ENCODE results near the gene SMC3.

DNA sequence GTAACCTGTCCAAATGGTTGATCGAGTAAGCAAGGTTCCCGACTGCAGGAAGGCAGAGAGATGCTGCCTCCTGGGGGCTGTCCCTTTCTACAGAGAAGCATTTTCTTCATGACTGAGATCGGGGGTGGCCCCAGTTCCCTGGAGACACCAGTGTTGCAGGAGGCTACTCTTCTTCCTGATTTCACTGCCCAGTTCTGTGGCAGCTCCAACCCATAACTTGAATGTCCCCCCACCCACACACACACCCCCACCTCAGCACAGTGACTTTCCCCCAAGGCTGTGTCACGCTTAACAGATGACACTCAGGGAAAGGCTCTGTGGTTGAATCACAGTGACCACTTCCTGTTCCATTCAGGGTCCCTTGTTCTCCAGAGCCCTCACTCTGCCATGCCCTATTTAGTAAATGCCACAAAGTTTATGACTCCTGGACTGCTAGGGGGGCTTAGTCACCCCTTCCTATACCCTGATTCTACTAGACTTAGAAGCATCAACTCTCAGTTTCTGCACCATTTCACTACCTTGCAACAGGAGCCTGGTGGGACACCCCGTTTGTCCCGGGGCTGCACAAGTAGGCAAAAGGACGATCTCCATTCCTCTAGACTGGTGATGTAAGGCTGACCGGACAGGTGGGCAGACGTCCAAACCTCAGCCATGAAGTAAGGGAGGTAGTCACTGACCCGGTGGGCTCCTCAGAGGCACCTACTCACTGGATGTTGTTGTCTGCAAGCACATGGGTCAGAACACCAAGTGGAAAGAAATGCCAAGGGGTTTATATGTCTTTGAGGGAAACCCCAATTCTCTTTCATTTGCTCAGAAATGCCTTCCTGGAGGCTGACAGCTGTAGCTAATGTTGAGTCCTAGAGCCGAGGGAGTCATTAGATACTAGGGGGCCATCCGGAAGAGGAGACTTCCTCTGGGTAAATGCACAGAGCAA, 31.3 kb upstream of the SMC3 start:
- TF ChIP-seq CTCF (IDR thresholded peaks at IDR 0.05) (peak in 3 of 4 experiments; percentile 30 to 56 (median 37)), POLR2AphosphoS5 (IDR thresholded peaks at IDR 0.05) (no peak), POLR2A (IDR thresholded peaks at IDR 0.05) (no peak)
